GM12891 (cell line): Measurements from ENCODE around the gene CHAC1. TPM values are rescaled to one million over a fixed set of nuclear protein-coding genes. Genes with fewer than 3 reads are reported as not detected.
A peak's percentile ranks its signal among the peaks of the same experiment; 100 is the strongest.

Experiments used
- DNase-seq: peaks from one replicate; pipeline ENCODE4 v3.0.0; 2011; ENCODE audit warnings: low spot score; ENCODE audit not compliant: insufficient read length
- FAIRE-seq: peaks from 2 replicates; lab custom pipeline; 2011; peaks lifted over from hg19 to GRCh38; lab: Jason Lieb, UNC
- PAX5 ChIP-seq: IDR thresholded peaks from 2 replicates; pipeline ENCODE4 v1.6.1; 2011; ENCODE audit warnings: low read length, moderate library complexity, mild to moderate bottlenecking; ENCODE audit not compliant: insufficient read depth, severe bottlenecking
- POLR2A ChIP-seq: IDR thresholded peaks from 2 replicates; pipeline ENCODE4 v1.6.1; 2011; ENCODE audit warnings: low read depth, low read length, control low read depth
- POLR2AphosphoS5 ChIP-seq: IDR thresholded peaks from 2 replicates; pipeline ENCODE4 v1.6.1; 2011; ENCODE audit warnings: low read depth, low read length, control low read depth
- POU2F2 ChIP-seq: IDR thresholded peaks from 2 replicates; pipeline ENCODE4 v1.6.1; 2011; ENCODE audit warnings: low read depth, mild to moderate bottlenecking, control low read depth, low read length, moderate library complexity
- SPI1 ChIP-seq: IDR thresholded peaks from 2 replicates; pipeline ENCODE4 v1.6.1; 2011; ENCODE audit warnings: low read depth, low read length, control low read depth
- TAF1 ChIP-seq: IDR thresholded peaks from 2 replicates; pipeline ENCODE4 v1.6.1; 2011; ENCODE audit warnings: low read depth, low read length, control low read depth
- polyA plus RNA-seq: library from polyadenylated mRNA; unstranded; fragments of >200 nt; gene quantifications from one replicate; pipeline ENCODE4 v1.2.1, GENCODE V29; 2012; ENCODE audit warnings: low read depth, missing spikeins, inconsistent platforms; ENCODE audit not compliant: missing spikeins

The CHAC1 gene
- 5.5 TPM for polyA plus RNA-seq

GRCh38 chr15:40952901-40953712, at the start of gene CHAC1:
TSS of gene CHAC1 (plus strand) at chr15:40953471. CDS start at chr15:40953584, 113 bp downstream.
- FAIRE-seq (peak; percentile 98), DNase-seq (peak; percentile 100)
- TF ChIP-seq POLR2A: peak; percentile 61; the same call in 1 of the 2 replicates
- TF ChIP-seq POLR2AphosphoS5: peak; percentile 51
- TF ChIP-seq POU2F2: no peak
- no peak for TF ChIP-seq SPI1
- TF ChIP-seq TAF1: no peak
- TF ChIP-seq PAX5: no peak

- TF ChIP-seq PAX5 (no peak), POLR2A (no peak; the same call in 1 of the 2 replicates), POLR2AphosphoS5 (no peak), POU2F2 (no peak), SPI1 (no peak), TAF1 (no peak)
- DNase-seq (no peak), FAIRE-seq (no peak)
Measured at GRCh38 chr15:40904552-40905201, 48.6 kb upstream of the CHAC1 start.

GRCh38 chr15:40906091-40906990, 46.9 kb upstream of the CHAC1 start:
- DNase-seq: peak; percentile 84
- FAIRE-seq: peak; percentile 84
- TF ChIP-seq POU2F2 (no peak), SPI1 (no peak), PAX5 (no peak), POLR2A (no peak), TAF1 (no peak)

- DNase-seq (no peak), FAIRE-seq (peak; percentile 72)
Measured at GRCh38 chr15:40906991-40907802, 46.1 kb upstream of the CHAC1 start.

GRCh38 chr15:40908095-40908494, 45.2 kb upstream of the CHAC1 start:
- no peak for DNase-seq
- FAIRE-seq: no peak
- TF ChIP-seq SPI1 (no peak), PAX5 (no peak), POLR2AphosphoS5 (no peak), POU2F2 (no peak), TAF1 (no peak), POLR2A (no peak)

More at GRCh38 chr15:40906991-40907802, 46.1 kb upstream of the CHAC1 start:
- TF ChIP-seq POU2F2 (no peak), SPI1 (peak; percentile 34; the same call in 1 of the 2 replicates), PAX5 (no peak), POLR2A (no peak)

- FAIRE-seq (no peak), DNase-seq (no peak)
- TF ChIP-seq POLR2AphosphoS5 (no peak), TAF1 (no peak), POU2F2 (no peak), POLR2A (no peak), SPI1 (no peak), PAX5 (no peak)
Measured at GRCh38 chr15:40909662-40910630, 43.3 kb upstream of the CHAC1 start.

GRCh38 chr15:40911141-40911540, 42.1 kb upstream of the CHAC1 start:
- FAIRE-seq (no peak), DNase-seq (no peak)
- TF ChIP-seq POU2F2 (no peak), POLR2AphosphoS5 (no peak), SPI1 (no peak), PAX5 (no peak), TAF1 (no peak), POLR2A (no peak)

- no peak for FAIRE-seq
Measured at GRCh38 chr15:40911693-40912092, 41.6 kb upstream of the CHAC1 start.

More at GRCh38 chr15:40911693-40912092, 41.6 kb upstream of the CHAC1 start:
- no peak for DNase-seq
- TF ChIP-seq POLR2A: no peak
- no peak for TF ChIP-seq POLR2AphosphoS5
- TF ChIP-seq SPI1: no peak
- no peak for TF ChIP-seq PAX5
- TF ChIP-seq TAF1: no peak
- no peak for TF ChIP-seq POU2F2
